GM21360 (cell line): ENCODE data around the gene COL23A1.
"Not testable (repeated sequence)": the region's sequence is repeated elsewhere in the genome, so short reads cannot be mapped to it uniquely, and the experiment has no call there.

ENCODE experiments used
- ATAC-seq: cut with Tn5 transposase; IDR thresholded peaks from one replicate; pipeline ENCODE4 v1.9.1; 2021; ENCODE audit warnings: mild to moderate bottlenecking, moderate library complexity; ENCODE audit not compliant: unreplicated experiment

The COL23A1 gene

GRCh38 chr5:178277346-178277745, 312.8 kb downstream of the COL23A1 start:
- no peak for ATAC-seq

DNA sequence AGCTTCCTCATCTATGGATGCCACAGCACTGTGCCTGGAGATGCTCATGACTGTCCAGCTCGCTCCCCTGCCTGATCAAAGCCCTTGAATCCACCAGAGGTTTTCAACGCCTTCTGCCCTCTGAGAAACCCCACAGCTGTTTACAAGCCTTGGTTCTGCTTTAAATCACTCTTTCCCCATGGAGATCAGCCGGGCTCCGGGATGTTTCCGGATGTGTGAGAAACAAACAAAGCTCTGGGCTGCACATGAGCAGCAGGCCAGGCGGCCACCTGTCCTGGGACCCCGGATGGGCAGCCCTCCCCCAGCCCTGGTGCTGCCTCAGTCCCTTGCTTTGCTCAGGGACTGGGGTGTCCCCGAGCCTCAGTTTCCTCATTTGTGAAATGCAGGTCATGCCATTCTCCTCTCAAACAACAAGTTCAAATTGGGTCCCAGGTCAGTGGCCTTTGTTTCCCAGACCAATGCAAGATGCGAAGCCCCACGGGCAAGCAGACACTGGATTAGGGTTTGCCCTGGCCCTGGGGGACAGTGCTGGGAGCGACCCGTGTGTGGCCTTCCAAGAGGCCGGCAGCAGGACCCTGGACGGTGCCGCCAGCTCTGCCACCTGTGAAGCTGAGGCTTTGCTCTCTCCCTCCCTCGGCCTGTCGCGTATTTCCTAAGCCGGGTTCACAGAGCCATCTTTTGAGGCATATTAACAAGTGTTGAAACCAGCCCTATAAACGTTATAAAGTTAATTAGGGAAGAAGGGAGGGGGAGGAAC, 315.2 kb downstream of the COL23A1 start:
- no peak for ATAC-seq

DNA sequence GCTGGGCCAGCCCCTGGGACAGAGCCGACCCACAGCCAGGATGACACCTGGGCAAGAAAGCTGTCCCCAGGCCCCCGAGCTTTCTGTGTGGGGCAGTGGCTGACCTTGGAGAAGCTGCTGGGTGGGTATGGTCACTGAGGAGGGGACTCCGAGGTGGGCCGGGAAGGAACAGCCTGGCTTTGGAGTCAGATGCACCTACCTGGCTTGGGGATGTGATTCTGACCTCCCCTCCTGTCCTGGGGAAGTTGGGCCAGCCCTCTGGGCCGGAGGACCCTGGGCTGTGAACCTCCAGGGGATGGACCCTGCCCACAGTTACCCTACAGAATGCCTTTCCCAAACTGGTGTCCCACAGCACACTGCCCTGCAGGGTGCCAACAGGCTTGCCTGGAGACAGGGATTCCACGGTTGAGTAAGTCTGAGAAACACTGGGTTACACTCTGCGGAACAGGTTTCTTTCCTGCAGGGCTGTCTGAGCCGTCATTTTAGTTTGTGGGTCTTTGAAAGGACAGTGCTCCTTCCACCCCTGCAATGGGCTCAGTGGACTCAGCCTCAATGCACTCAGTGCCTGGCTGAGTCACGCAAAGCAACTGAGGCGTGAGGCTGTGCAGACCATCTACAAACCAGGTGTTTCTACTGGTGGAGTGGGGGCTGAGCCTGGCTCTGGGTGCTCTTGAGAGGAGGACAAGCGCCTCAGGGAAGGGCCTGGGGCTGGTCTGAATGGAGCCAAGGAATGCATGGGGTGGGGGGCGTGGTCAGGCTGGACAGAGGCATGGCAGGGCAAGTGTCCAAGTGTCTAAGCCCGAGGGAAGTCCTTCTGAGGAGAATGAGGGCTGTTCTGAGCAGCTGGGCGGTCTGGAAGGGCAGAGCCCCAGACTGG, 316.3 kb downstream of the COL23A1 start:
- no peak for ATAC-seq

- no peak for ATAC-seq
Observed at GRCh38 chr5:178273041-178273440, 317.2 kb downstream of the COL23A1 start.

DNA sequence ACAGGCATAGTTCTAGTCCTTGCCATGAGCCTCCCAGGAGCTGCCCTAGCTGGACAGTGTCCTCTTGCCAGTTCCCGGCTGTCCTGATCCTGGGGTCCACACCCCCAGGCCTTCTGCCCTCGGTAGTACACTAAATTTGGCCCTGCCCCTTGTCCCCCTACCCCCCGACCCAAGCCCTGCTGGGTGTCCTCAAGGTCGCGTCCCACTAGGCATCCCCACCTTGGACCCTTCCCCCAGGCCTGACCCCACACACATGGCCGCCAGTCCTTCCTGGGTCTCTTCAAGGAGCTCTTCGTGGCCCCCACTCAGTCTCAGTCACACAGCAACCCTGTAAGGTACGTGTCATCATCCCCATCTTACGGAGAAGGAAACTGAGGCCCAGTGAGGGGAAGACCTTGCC, 317.6 kb downstream of the COL23A1 start:
- ATAC-seq: no peak

- no peak for ATAC-seq
Observed at GRCh38 chr5:178271726-178272479, 318.3 kb downstream of the COL23A1 start.

- no peak for ATAC-seq
Observed at GRCh38 chr5:178271231-178271630, 319.0 kb downstream of the COL23A1 start.

DNA sequence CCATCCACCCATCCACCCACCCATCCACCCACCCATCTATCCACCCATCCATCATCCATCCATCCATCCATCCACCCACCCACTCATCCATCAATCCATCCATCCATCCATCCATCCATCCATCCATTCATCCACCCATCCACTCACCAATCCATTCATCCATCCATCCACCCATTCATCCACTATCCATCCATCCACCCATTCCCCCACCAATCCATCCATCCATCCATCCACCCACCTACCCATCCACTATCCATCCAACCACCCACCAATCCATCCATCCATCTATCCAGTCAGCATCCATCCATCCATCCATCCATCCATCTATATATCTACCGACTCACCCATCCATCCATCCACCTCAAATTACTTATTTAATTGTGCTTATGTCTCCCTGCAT, 320.7 kb downstream of the COL23A1 start:
- ATAC-seq: no peak

DNA sequence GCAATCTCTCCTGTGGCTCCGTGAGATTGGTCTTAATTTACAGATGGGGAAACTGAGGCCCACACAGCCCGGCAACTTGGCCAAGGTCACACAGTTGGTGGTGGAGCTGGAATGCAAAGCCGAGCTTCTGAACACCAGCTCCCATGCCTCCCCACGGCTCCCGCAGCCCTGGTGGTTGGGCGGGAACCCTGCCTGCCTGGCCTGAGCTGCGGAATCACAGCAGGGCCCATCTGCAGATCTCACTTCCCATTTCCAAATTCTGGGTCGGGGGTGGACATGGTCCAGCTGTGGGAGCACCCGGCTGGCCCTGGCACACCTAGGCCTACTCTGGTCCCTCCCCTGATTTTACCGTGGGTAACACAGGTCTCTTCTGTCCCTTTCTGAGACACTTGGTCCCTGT, 322.3 kb downstream of the COL23A1 start:
- ATAC-seq: no peak

GRCh38 chr5:178267245-178267644, 322.9 kb downstream of the COL23A1 start:
- no peak for ATAC-seq

DNA sequence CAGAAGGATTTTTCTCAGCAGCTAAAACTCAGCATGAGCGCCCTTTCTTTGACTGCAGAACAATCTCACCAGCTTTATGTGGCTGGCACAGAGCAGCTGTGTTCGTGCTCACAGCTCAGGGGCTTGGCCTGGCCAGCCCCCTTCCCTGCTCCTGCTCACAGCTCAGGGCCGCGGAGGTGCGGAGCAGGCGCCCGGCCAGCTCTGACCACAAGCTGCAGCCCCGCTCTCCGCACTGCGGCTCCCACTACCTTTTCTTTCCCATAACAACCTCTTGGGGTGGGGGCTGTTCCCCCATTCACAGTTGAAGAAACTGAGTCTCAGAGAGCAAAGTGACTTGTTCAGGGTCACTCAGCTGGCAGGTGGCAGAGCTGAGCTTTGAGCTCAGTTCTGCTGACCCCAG, 323.6 kb downstream of the COL23A1 start:
- ATAC-seq: no peak

DNA sequence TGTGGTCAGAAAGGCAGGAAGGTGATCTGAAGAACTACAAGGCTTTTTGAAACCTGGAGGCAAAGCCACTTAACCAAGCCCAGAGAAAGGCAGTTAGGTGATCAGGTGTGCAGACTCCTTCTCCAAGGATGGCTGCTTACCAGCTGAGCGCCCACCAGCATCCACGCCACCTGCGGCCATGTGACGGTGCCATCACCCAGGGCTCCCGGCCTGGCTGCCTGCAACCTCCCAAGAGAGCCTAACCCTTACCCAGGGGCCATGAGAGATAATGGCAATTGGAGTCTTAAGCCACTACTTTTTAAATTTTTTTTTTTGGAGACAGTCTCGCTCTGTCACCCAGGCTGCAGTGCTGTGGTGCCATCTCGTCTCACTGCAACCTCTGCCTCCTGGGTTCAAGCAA, 324.4 kb downstream of the COL23A1 start:
- no peak for ATAC-seq

- ATAC-seq: no peak
Observed at GRCh38 chr5:178264044-178264443, 326.1 kb downstream of the COL23A1 start.

DNA sequence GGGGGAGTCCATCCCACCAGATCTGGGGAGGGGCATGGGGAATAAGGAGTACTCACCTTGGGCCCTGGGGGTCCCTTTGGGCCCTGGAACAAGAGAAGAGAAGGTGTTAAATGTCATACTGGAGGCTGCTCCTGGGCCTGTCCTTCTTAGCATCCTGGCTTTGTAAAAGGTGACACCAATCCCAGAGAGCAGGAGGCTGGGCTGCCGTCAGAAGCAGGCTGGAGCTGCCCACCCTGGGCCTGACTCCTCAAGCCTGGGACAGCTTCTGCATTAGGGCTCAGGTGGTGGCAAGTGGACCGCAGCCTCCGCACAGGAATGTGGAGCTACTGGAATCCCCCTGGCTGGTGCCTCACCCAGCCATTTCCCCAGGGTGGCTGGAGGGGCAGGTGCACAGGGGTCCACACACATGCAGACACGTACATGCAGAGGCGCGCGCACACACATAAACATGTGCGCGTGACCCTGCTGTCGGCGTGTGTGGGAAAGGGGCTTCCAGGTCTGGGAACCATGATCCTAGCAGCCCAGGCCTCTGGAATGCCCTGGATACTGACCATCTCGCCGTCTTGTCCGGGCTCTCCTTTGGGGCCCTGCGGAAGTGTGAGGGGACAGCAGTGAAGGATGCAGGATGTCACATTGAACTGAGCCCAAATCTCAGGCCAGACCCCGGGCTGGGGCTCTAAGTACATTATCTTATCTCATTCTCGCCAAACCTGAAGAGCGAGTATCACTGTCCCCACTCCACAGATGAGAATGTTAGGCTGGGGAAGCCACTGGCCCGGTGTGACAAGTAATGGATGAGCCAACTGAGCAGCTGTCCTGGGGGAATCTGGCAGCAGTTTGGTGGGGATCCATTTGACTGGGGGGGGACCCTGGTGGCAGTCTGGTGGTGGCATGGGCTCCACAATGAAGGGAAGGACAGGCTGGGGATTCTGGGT, 328.3 kb downstream of the COL23A1 start:
- ATAC-seq: no peak

DNA sequence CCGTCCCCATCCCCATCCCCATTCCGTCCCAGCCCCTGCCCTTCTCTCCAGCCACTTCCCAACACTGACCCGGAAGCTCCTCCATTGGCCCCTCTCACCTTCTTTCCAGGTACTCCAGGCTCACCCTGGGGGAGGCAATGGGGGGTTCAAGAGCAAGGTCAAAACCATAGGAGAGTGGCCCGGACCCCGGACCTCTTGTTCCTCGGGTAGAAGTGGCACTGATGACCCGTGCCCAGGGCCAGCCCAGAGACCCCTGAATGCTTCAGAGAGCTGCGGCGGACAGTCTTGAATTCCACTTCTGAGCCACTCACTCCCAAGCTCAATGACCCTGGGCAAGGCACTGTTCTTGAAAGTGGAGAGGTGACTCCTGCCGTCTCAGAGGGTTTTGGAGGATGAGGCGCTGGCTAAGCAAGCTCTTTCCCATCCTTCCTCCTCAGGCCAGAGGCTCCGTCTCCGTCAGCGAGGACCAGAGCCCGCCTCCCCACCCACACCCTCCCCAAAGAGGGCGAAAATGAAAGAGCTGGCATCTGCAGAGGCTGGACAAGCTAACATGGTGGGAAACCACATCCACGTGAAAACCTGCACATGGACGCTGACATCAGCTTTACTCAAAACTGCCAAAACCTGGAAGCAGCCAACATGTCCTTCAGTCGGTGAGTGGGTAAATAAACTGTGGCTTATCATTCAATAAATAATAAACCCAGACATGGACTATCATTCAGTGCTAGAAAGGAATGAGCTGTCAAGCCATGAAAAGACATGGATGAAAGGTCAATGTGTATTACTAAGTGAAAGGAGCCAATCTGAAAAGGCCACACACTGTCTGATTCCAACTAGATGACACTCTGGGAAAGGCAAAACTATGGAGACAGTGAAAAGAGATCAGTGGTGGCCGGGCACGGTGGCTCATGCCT, 330.3 kb downstream of the COL23A1 start:
- ATAC-seq: no peak

- ATAC-seq: no peak
Observed at GRCh38 chr5:178257650-178258049, 332.5 kb downstream of the COL23A1 start.

- ATAC-seq: no peak
Observed at GRCh38 chr5:178256746-178257145, 333.4 kb downstream of the COL23A1 start.

DNA sequence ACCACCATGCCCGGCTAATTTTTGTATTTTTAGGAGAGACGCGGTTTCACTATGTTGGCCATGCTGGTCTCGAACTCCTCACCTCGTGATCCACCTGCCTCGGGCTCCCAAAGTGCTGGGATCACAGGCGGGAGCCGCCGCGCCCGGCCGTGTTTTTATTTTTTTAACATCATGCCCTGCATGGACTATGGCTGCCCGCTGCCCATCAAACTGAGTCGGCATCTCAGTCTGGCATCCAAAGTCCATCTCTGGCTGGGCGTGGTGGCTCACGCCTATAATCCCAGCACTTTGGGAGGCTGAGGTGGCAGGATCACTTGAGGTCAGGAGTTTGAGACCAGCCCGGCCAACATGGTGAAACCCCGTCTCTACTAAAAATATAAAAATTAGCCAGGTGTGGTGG, 336.6 kb downstream of the COL23A1 start:
- ATAC-seq: not testable (repeated sequence)

- ATAC-seq: no peak
Observed at GRCh38 chr5:178252258-178252657, 337.9 kb downstream of the COL23A1 start.
